GM10248 (cell line): ENCODE measurements around the gene NOTCH1.

Experiments
- CTCF ChIA-PET: fragments of 300-600 bp; sonication (Branson Sonifier 250); formaldehyde crosslinking; extraction: SDS; loops from one replicate; lab custom pipeline; 2021; ENCODE audit warnings: antibody characterized with exemption; lab: Yijun Ruan, JAX
- POLR2A ChIA-PET: fragments of 350-650 bp; sonication (Branson Sonifier 250); formaldehyde crosslinking; extraction: SDS; loops from one replicate; lab custom pipeline; 2020; ENCODE audit warnings: antibody characterized with exemption; lab: Yijun Ruan, JAX
- DNase-seq: peaks from one replicate; pipeline ENCODE4 v3.0.0; 2012; ENCODE audit errors: extremely low spot score
- CTCF ChIP-seq: IDR thresholded peaks from 2 replicates; pipeline ENCODE4 v1.5.1; 2012; ENCODE audit warnings: mild to moderate bottlenecking, low read depth; ENCODE audit errors: extremely low read depth, missing control alignments, control extremely low read depth

The NOTCH1 gene

GRCh38 chr9:136552117-136552703 is 6.4 kb upstream of the NOTCH1 start:
- peak; percentile 67 for DNase-seq
- no peak for TF ChIP-seq CTCF
- ChIA-PET CTCF (interaction anchor here (0.9 to 1.7 kb wide), 7 partner anchors 10 to 188 kb away, joined by 3 to 5 read pairs (median 4); no protein-coding TSS in a partner anchor), POLR2A (interaction anchor here (0.7 to 1.0 kb wide), 2 partner anchors 27 to 176 kb away, joined by 3 to 4 read pairs; no protein-coding TSS in a partner anchor)

GRCh38 chr9:136551401-136552116 is 5.7 kb upstream of the NOTCH1 start:
- TF ChIP-seq CTCF: no peak
- ChIA-PET POLR2A (interaction anchor here (0.7 to 1.0 kb wide), 2 partner anchors 26 to 176 kb away, joined by 3 to 4 read pairs; no protein-coding TSS in a partner anchor), CTCF (interaction anchor here (0.9 to 1.7 kb wide), 8 partner anchors 11 to 187 kb away, joined by 3 to 5 read pairs (median 4); no protein-coding TSS in a partner anchor)
- peak; percentile 81 for DNase-seq

- DNase-seq: no peak
- no peak for TF ChIP-seq CTCF
- CTCF ChIA-PET: interaction anchor here (1.1 to 2.2 kb wide), 4 partner anchors 11 to 75 kb away, joined by 4 to 6 read pairs (median 4); no protein-coding TSS in a partner anchor
- POLR2A ChIA-PET: no interaction called here
Observed at GRCh38 chr9:136550439-136551289, 4.8 kb upstream of the NOTCH1 start.

- CTCF ChIA-PET: interaction anchor here (1.7 to 2.2 kb wide), 2 partner anchors 14 to 61 kb away, joined by 6 read pairs; no protein-coding TSS in a partner anchor
- DNase-seq: no peak
- no peak for TF ChIP-seq CTCF
- POLR2A ChIA-PET: no interaction called here
Observed at GRCh38 chr9:136549010-136549980, 3.4 kb upstream of the NOTCH1 start.

- CTCF ChIA-PET: interaction anchor here (0.7 to 1.1 kb wide), 2 partner anchors 10 to 14 kb away, joined by 3 read pairs; no protein-coding TSS in a partner anchor
- TF ChIP-seq CTCF: no peak
- POLR2A ChIA-PET: no interaction called here
Observed at GRCh38 chr9:136547508-136548215, 1.8 kb upstream of the NOTCH1 start.

More at GRCh38 chr9:136547508-136548215, 1.8 kb upstream of the NOTCH1 start:
- DNase-seq: no peak
